Measurements from ENCODE around the gene ZSCAN5B.

The ZSCAN5B gene

DNA sequence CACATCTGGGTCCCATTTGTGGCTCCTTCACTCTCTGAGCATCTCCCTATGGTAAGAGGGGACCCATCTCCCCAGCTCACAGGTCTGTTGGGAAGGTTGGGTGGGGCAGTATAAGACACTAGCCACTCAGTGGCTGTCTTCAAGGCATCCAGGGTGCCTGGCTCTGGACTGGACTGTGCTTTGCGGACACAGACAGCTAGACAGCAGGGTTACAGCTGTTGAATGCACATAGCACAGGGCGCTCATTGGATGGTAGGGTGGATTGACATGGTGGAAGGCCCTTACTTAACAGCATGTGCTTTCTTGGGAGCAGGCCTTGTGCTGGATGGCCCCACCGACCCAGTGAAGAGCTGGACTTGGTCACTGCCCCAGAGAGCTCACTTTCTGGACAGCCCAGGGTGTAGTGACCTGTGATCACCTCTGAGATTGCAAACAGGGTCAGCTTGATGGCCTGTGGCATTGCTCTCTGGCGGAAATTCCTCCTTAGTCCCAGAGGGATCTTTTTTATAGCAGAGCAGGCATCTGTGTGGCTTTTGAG is 54.6 kb downstream of the ZSCAN5B start:
- no peak for TF ChIP-seq ZFX (IDR thresholded peaks at IDR 0.05; ENCODE audit: borderline replicate concordance)
- TF ChIP-seq, protein P1, sequence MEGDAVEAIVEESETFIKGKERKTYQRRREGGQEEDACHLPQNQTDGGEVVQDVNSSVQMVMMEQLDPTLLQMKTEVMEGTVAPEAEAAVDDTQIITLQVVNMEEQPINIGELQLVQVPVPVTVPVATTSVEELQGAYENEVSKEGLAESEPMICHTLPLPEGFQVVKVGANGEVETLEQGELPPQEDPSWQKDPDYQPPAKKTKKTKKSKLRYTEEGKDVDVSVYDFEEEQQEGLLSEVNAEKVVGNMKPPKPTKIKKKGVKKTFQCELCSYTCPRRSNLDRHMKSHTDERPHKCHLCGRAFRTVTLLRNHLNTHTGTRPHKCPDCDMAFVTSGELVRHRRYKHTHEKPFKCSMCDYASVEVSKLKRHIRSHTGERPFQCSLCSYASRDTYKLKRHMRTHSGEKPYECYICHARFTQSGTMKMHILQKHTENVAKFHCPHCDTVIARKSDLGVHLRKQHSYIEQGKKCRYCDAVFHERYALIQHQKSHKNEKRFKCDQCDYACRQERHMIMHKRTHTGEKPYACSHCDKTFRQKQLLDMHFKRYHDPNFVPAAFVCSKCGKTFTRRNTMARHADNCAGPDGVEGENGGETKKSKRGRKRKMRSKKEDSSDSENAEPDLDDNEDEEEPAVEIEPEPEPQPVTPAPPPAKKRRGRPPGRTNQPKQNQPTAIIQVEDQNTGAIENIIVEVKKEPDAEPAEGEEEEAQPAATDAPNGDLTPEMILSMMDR (IDR thresholded peaks at IDR 0.05) = no peak
- H3K27ac ChIP-seq = peak overlapping the region; percentile 98

DNA sequence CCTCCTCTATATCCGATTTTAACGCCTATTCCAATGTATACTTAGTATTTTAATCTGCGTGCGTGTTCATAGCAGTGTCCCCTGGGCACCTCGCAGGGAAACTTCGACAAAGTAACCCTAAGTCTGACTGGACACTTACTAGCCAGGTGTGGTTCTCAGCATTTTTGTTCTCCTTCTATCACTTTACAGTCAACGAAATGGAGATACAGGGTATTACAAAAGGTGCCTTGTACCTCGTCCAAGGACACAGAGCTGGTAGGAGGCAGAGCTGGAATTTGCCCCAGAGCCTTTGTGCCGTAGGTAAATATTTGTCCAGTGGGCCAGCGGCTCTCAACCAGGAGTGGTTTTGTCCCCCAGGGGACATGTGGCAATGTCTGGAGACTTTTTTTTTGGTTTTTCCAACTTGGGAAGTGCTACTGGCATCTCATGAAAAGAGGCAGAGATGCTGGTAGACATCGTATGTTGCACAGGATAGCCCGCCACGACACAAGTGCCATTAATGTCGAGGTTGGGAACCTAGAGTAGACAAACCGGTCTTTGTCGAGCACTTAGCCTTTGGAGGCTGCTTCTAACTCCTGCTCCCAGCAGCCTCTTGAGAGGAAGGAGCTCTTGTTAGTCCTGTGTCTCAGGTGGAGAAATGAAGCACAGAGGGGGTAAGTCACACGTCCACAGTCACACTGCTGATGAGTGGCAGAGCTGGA is 55.3 kb downstream of the ZSCAN5B start:
- TF ChIP-seq, protein P1 (IDR thresholded peaks at IDR 0.05) = no peak
- peak overlapping the region; percentile 98 for H3K27ac ChIP-seq

DNA sequence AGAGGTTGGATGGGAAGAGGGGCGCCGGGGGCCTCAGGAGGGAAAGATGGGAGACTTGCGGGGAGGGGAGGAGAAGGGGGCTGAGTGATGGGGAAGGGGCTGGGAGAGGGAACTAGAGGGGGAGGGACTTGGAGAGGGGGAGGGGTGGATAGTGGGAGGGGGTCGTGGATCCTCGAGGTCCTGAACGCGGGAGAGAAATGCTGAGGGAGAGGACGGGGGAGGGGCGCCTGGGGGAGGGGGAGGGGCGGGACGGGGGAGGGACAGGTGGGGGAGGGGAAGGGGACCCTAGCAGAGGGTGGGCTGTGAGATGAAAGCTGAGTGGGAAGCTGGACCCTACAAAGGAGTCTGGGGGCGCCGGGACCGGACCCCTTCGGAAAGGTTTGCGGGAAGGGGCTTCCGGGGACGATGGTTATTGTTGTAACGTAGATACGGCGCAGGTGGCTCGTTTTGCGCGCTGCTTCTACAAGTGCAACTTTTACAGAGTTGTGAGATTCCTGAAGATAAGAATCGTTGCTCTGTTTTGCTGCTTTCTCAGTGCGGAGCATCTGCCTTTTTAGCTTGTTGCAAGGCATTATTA is 56.1 kb downstream of the ZSCAN5B start:
- TF ChIP-seq, protein P1 (IDR thresholded peaks at IDR 0.05) = no peak
- TF ChIP-seq ZFX (IDR thresholded peaks at IDR 0.05; ENCODE audit: borderline replicate concordance) = no peak
- H3K27ac ChIP-seq = peak overlapping the region; percentile 98

DNA sequence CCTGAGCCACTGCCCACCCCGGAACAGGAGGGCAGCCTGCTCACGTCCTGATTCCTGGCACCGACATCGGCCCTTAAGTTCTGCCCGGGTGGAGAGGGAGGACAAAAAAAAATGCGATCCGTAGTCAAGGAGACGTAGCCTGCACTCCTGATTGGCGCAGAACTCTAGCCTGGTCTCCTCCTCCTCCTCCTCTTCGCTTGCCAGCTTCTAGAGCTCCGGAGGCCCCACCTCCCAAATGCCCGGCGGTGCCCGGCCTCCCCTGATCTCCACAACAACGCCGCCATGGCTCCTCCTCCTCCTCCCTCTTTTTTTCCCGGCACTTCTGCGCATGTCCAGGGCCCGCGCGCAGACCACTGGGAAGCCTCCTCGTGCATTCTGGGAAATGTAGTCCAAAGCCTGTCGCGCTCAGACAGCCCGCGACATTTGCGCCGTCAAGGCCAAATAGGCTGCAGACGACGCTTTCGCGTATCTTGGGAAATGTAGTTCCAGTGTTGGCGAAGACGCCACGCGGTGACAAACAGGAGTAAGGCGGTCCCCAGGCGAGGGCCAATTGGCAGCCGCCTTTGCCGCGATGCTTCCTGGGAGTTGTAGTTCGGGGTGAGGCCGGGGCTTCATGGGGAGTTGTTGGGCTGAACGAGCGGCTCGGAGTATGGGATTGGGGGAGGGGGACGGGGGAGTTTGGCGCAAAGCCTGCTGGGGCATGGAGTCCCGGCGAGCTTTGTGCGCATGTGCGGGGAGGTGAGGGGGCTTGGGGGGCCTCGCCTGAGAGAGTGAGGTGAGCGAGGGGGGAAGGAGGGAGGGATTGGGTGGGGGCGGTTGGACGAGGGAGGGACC is 56.8 kb downstream of the ZSCAN5B start, which contains the start of gene ZNF444:
TSS of gene ZNF444 (plus strand) at position 705 of the 834 bp plus-strand sequence. CDS start 5,625 bp downstream, outside the sequence.
- no peak for TF ChIP-seq ZFX (IDR thresholded peaks at IDR 0.05; ENCODE audit: borderline replicate concordance)
- TF ChIP-seq, protein P1 (IDR thresholded peaks at IDR 0.05) = no peak

DNA sequence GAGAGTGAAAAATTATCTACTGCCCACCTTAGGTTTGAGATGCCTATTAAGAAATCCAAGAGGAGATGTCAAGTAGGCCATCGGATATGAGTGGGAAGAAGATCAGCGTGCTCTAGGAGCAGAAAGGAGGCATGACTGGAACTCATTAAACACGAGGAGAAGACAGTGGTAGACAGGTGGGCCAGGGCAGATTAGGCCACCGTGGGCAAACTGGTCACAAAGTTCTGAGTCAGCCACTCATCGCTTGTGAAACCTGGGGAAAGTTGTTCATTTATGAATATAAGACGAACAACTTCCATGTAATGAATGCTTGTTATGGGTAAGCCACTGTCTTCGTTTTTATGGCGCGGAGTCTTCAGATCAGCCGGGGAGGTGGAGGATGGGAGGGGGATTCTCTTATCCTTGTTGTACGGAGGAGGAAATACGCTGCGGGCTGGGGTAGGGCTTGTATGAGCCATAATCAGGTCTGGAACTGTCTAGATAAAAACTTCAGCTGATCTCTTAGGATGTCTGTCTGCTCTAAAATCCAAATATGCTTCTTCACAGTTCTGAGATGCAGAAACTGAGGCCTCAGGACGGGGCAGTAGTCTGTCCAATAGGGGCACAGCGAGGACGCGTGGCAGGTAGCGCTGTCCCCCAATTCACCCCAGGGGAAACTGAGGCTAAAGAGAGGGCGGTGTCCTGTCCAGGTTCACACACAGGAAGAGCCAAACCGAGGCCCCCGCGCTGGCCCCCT is 57.6 kb downstream of the ZSCAN5B start:
- H3K27ac ChIP-seq = peak overlapping the region; percentile 98
- TF ChIP-seq, protein P1 (IDR thresholded peaks at IDR 0.05) = no peak
- TF ChIP-seq ZFX (IDR thresholded peaks at IDR 0.05; ENCODE audit: borderline replicate concordance) = no peak

More for the DNA sequence above, 56.8 kb downstream of the ZSCAN5B start, which contains the start of gene ZNF444:
- peak within 1 kb of the TSS; percentile 98 for H3K27ac ChIP-seq

Data from 22Rv1 (cell line).